HCT116 (cell line): Measurements from ENCODE around the gene PACS2. TPM values are rescaled to one million over a fixed set of nuclear protein-coding genes. Genes with fewer than 3 reads are reported as not detected.

Experiments
- ATAC-seq: fragments of 200-7000 bp; cut with Tn5 transposase; 2 replicates; pipeline ENCODE4 v1.9.1; 2020; ENCODE audit warnings: mild to moderate bottlenecking, moderate library complexity
- BruUV-seq: library from RNA; stranded (reverse); fragments of 400-500 nt; replicated peaks from 2 replicates; lab custom pipeline; 2021; lab: Mats Ljungman, UMichigan
- CTCF ChIA-PET: fragments of 300-600 bp; sonication (Branson Sonifier 250); formaldehyde crosslinking; loops from one replicate; lab custom pipeline; 2021; ENCODE audit warnings: antibody characterized with exemption; lab: Charles Lee
- POLR2A ChIA-PET: fragments of 300-600, 350-600 bp; sonication (Branson Sonifier 250); formaldehyde crosslinking; loops from one replicate; lab custom pipeline; 2021; ENCODE audit warnings: antibody characterized with exemption; lab: Charles Lee
- RAD21 ChIA-PET, 2 experiments: fragments of 300-600 bp; sonication (Branson Sonifier 250); formaldehyde crosslinking; loops; one replicate each; lab custom pipeline; 2023; ENCODE audit warnings: low total read pairs in 2 of 2; ENCODE audit not compliant: uncharacterized antibody in 2 of 2, unreplicated experiment in 2 of 2, low non-redundant PET in 1 of 2; lab: Charles Lee
- DNase-seq: peaks from one replicate; pipeline ENCODE4 v3.0.0-alpha.2; 2010; ENCODE audit warnings: low read depth, low spot score
- H2AFZ ChIP-seq: fragments of 200-600 bp; shearing (Covaris generic), sonication (generic); 2 replicates; pipeline ENCODE4 v1.6.1; 2017; ENCODE audit warnings: low read depth, mixed run types, mixed read lengths, antibody characterized with exemption, low read length; ENCODE audit not compliant: poor library complexity, severe bottlenecking
- H3K27ac ChIP-seq: 2 replicates; pipeline ENCODE4 v1.5.1; 2012; ENCODE audit warnings: low read depth, low read length
- H3K27me3 ChIP-seq: fragments of 200-600 bp; sonication (generic); 2 replicates; pipeline ENCODE4 v1.6.1; 2016; ENCODE audit warnings: mixed run types, low read length, mixed read lengths; ENCODE audit not compliant: insufficient read depth
- H3K36me3 ChIP-seq, 2 experiments: fragments of 200-500 bp in 1 of 2; fragments of 200-600 bp in 1 of 2; sonication (Bioruptor generic) in 1 of 2; sonication (generic) in 1 of 2; 2 replicates each; pipeline versions ENCODE4 v1.5.1 to v1.6.1; 2014 to 2016; ENCODE audit warnings: low read length in 2 of 2, inconsistent platforms in 1 of 2, mixed read lengths in 1 of 2, mixed run types in 1 of 2; ENCODE audit not compliant: insufficient read depth in 2 of 2, control insufficient read depth in 1 of 2
- H3K4me1 ChIP-seq, 2 experiments: fragments of 200-600 bp in 1 of 2; sonication (generic) in 1 of 2; 2 replicates each; pipeline versions ENCODE4 v1.5.1 to v1.6.1; 2012 to 2017; ENCODE audit warnings: low read length in 2 of 2, inconsistent platforms in 1 of 2, mild to moderate bottlenecking in 1 of 2, mixed read lengths in 1 of 2, mixed run types in 1 of 2, moderate library complexity in 1 of 2; ENCODE audit not compliant: insufficient read depth in 2 of 2, control insufficient read depth in 1 of 2
- H3K4me2 ChIP-seq: fragments of 200-600 bp; sonication (generic); 2 replicates; pipeline ENCODE4 v1.6.1; 2017; ENCODE audit warnings: mixed run types, low read length, mixed read lengths
- H3K4me3 ChIP-seq, 2 experiments: fragments of 200-600 bp in 1 of 2; sonication (generic) in 1 of 2; replicated peaks in 1 of 2; 2 replicates each; pipeline ENCODE4 v1.5.1; 2011 to 2016; ENCODE audit warnings: low read length in 2 of 2, control low read depth in 1 of 2, low read depth in 1 of 2, mild to moderate bottlenecking in 1 of 2, mixed read lengths in 1 of 2, mixed run types in 1 of 2
- H3K79me2 ChIP-seq: fragments of 200-600 bp; sonication (generic); 2 replicates; pipeline ENCODE4 v1.6.1; 2017; ENCODE audit warnings: mild to moderate bottlenecking, mixed run types, low read length, moderate library complexity, mixed read lengths; ENCODE audit not compliant: insufficient read depth
- H3K9ac ChIP-seq: fragments of 200-600 bp; sonication (generic); 2 replicates; pipeline ENCODE4 v1.6.1; 2016; ENCODE audit warnings: low read length, mixed read lengths
- H3K9me2 ChIP-seq: fragments of 200-600 bp; sonication (generic), shearing (Covaris generic); 2 replicates; pipeline ENCODE4 v1.6.1; 2017; ENCODE audit warnings: mixed run types, mild to moderate bottlenecking, moderate library complexity; ENCODE audit not compliant: insufficient read depth
- H3K9me3 ChIP-seq, 2 experiments: fragments of 200-500 bp in 1 of 2; fragments of 200-600 bp in 1 of 2; sonication (Bioruptor generic) in 1 of 2; sonication (generic) in 1 of 2; 2 replicates each; pipeline ENCODE4 v1.6.1; 2014 to 2017; ENCODE audit warnings: low read length in 2 of 2, mixed read lengths in 2 of 2, inconsistent platforms in 1 of 2, low read depth in 1 of 2, mild to moderate bottlenecking in 1 of 2, mixed run types in 1 of 2, moderate library complexity in 1 of 2; ENCODE audit not compliant: control insufficient read depth in 1 of 2, insufficient read depth in 1 of 2
- H4K20me1 ChIP-seq: fragments of 200-600 bp; sonication (generic), shearing (Covaris generic); 2 replicates; pipeline ENCODE4 v1.6.1; 2017; ENCODE audit warnings: mixed run types, mild to moderate bottlenecking, moderate library complexity; ENCODE audit not compliant: insufficient read depth
- CBX3 ChIP-seq: IDR thresholded peaks from 2 replicates; pipeline ENCODE4 v1.6.1; 2012; ENCODE audit warnings: low read depth
- CEBPB ChIP-seq: IDR thresholded peaks from 2 replicates; pipeline ENCODE4 v1.6.1; 2012; ENCODE audit warnings: low read depth
- POLR2A ChIP-seq: IDR thresholded peaks from 2 replicates; pipeline ENCODE4 v1.7.0; 2011; ENCODE audit warnings: borderline replicate concordance; ENCODE audit not compliant: insufficient read depth, insufficient read length; ENCODE audit errors: extremely low read depth
- RAD21 ChIP-seq: IDR thresholded peaks from 2 replicates; pipeline ENCODE4 v1.6.1; 2012; ENCODE audit warnings: low read depth, mild to moderate bottlenecking
- SIN3A ChIP-seq: IDR thresholded peaks from 2 replicates; pipeline ENCODE4 v1.6.1; 2012; ENCODE audit warnings: low read depth
- SP1 ChIP-seq: IDR thresholded peaks from 2 replicates; pipeline ENCODE4 v1.6.1; 2012; ENCODE audit warnings: low read depth
- YY1 ChIP-seq: IDR thresholded peaks from 2 replicates; pipeline ENCODE4 v1.6.1; 2011; ENCODE audit warnings: low read length, low read depth, moderate library complexity, mild to moderate bottlenecking; ENCODE audit not compliant: insufficient replicate concordance; ENCODE audit errors: extremely low read depth
- intact Hi-C: fragments of 100-400 bp; cut with micrococcal nuclease; formaldehyde crosslinking; loops from 2 replicates; pipeline ENCODE4 v1.10.0; 2022
- total RNA-seq: library from RNA; stranded (reverse); gene quantifications from one replicate; pipeline ENCODE4 v1.2.1, GENCODE V29; 2021; ENCODE audit not compliant: unreplicated experiment
- TF ChIP-seq, protein P1 (sequence below): IDR thresholded peaks from 2 replicates; pipeline ENCODE4 v1.6.1; 2012
- TF ChIP-seq, protein P2 (sequence below): IDR thresholded peaks from 2 replicates; pipeline ENCODE4 v1.6.1; 2011; ENCODE audit warnings: mild to moderate bottlenecking, low read length, moderate library complexity; ENCODE audit not compliant: insufficient replicate concordance; ENCODE audit errors: extremely low read depth

Gene PACS2
- total RNA-seq, 1 experiment from 2014 or later, result 75.5 TPM

DNA sequence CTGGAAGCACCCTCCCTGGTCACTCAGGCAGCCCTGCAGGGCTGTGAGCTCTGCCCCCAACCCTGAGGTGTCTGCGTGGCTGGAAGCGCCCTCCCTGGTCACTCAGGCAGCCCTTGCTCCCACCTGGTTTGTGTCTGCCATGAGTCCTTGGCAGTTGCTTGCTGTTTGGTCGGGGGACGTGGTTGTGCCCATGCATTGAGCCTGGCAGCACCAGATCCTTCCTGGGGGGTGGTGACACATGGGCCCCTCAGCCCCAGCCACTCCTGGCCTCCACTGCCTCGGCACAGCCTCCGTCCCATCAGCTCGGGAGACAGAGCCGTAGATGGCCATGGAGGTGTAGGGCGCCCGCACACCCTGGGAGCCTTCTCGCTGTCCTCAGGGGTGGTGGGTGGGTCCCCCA, 124.6 kb downstream of the PACS2 start:
- Histone ChIP-seq H3K27me3 (no peaks in the 10 kb centered on the region), H2AFZ (no peak overlapping the region), H3K79me2 (peaks cover 60% of the 10 kb centered on the region), H3K9me3 (no peaks in the 10 kb centered on the region), H3K9ac (no peak overlapping the region), H3K36me3 (peaks cover 6 to 12% of the 10 kb centered on the region in 2 experiments; a peak in 2 of 4 replicates), H4K20me1 (peaks cover 6% of the 10 kb centered on the region; the same call in 1 of the 2 replicates), H3K4me2 (no peak overlapping the region), H3K27ac (no peak overlapping the region), H3K4me1 (no peaks in the 10 kb centered on the region), H3K9me2 (no peaks in the 10 kb centered on the region), H3K4me3 (no peak overlapping the region)
- DNase-seq (no peak), ATAC-seq (no peak)
- ChIA-PET POLR2A (no interaction called here), RAD21 (no interaction called here), CTCF (no interaction called here)
- intact Hi-C loops, result no loop called here
- TF ChIP-seq, protein P1, sequence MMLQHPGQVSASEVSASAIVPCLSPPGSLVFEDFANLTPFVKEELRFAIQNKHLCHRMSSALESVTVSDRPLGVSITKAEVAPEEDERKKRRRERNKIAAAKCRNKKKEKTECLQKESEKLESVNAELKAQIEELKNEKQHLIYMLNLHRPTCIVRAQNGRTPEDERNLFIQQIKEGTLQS, result no peak
- TF ChIP-seq CEBPB, result no peak
- TF ChIP-seq SIN3A, result no peak
- TF ChIP-seq, protein P2, sequence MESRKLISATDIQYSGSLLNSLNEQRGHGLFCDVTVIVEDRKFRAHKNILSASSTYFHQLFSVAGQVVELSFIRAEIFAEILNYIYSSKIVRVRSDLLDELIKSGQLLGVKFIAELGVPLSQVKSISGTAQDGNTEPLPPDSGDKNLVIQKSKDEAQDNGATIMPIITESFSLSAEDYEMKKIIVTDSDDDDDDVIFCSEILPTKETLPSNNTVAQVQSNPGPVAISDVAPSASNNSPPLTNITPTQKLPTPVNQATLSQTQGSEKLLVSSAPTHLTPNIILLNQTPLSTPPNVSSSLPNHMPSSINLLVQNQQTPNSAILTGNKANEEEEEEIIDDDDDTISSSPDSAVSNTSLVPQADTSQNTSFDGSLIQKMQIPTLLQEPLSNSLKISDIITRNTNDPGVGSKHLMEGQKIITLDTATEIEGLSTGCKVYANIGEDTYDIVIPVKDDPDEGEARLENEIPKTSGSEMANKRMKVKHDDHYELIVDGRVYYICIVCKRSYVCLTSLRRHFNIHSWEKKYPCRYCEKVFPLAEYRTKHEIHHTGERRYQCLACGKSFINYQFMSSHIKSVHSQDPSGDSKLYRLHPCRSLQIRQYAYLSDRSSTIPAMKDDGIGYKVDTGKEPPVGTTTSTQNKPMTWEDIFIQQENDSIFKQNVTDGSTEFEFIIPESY, result no peak
- TF ChIP-seq RAD21, result no peak
- no TSS peak for BruUV-seq

DNA sequence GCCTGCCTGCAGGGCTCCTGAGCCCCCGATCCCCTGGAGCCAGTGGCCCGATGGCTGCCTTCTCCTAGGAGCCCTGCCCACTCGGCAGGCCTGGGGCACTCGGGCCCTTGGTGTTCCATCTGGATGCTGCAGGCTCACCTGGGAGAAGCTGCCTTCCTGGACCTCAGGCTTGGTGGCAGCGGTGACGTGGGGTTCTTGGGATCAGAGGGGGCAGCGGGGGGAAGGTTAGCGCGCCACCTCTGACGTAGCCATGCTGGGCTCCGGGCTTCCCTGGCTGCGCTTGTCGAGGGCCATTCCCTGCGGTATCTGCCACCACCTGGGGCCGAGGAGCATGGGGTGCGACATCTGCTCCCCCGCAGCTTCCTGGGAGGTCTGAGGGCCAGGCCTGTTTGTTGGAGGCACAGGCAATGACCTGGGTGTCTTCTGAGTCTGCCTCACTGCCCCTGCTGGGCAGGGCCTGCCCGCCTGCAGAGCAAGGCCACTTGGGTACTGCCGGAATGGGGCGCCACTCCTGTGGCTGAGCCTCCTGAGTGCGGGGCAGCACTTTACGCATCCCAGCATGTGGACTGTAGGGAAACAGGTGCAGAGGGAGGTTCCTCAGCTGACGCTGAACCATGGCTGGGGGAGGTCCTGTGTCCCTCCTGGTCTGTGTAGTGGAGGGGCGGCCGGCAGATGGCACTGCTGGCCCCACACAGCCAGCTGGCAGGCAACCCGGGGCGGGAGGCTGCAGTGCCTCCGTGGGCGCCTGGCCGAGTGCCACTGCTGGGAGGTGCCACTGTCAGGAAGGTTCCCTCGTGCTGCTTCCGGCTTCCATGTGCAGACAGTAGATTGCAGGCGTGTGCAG, 125.4 kb downstream of the PACS2 start:
- peaks cover 6% of the 10 kb centered on the region; the same call in 1 of the 2 replicates for H4K20me1 ChIP-seq
- ChIA-PET POLR2A (no interaction called here), CTCF (no interaction called here)
- no peak overlapping the region for H2AFZ ChIP-seq
- BruUV-seq, result no TSS peak
- no peaks in the 10 kb centered on the region for H3K4me1 ChIP-seq
- DNase-seq, result no peak
- H3K27ac ChIP-seq, result no peak overlapping the region
- no peak for TF ChIP-seq POLR2A
- no peak for TF ChIP-seq SP1
- no peak for TF ChIP-seq RAD21
- no peak for TF ChIP-seq SIN3A
- TF ChIP-seq, protein P2, result no peak
- TF ChIP-seq, protein P1, result no peak
- no peak for TF ChIP-seq YY1
- TF ChIP-seq CBX3, result no peak
- TF ChIP-seq, all 23 proteins: peak for 0
- RAD21 ChIA-PET, result no interaction called here
- Histone ChIP-seq H3K36me3 (peaks cover 6 to 12% of the 10 kb centered on the region in 2 experiments; a peak in 2 of 4 replicates), H3K4me3 (no peak overlapping the region), H3K79me2 (peaks cover 53% of the 10 kb centered on the region), H3K4me2 (no peak overlapping the region), H3K27me3 (no peaks in the 10 kb centered on the region), H3K9me3 (no peaks in the 10 kb centered on the region), H3K9ac (no peak overlapping the region), H3K9me2 (no peaks in the 10 kb centered on the region)
- ATAC-seq, result 0 out of 2 replicates have a peak, but pooled peaks have one; percentile 15
- intact Hi-C loops, result no loop called here
